Inflammatory macrophage treated with lipopolysaccharide for 4 hours (primary cell): ENCODE measurements around the gene OR4N5.
"Not testable (repeated sequence)": the region's sequence is repeated elsewhere in the genome, so short reads cannot be mapped to it uniquely, and the experiment has no call there.

Experiments
- DNase-seq: peaks from one replicate; pipeline ENCODE4 v3.0.0-alpha.2; 2020

The OR4N5 gene

DNA sequence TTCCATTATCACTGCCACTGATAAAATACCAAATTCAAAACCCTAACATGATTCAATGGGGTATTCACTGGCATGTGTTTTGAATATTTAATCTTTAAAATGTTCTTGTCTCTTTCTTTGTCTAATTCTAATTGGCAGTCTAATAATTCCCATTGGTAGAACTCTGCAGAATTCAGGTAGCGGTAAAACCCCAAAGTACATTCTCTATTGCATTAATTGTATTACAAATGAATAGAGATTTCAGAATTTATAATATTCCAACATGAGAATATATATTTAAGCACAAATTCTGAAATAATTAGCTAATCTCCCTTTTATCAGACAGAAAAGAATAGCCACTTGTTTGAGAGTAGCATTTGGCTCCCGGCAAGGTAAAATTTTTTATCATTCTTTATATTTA is at the start of gene OR4N5:
Gene OR4N5 (plus strand): TSS at position 301 of the 400 bp plus-strand sequence. CDS start 4,916 bp downstream, outside the sequence.
- no peak for DNase-seq

DNA sequence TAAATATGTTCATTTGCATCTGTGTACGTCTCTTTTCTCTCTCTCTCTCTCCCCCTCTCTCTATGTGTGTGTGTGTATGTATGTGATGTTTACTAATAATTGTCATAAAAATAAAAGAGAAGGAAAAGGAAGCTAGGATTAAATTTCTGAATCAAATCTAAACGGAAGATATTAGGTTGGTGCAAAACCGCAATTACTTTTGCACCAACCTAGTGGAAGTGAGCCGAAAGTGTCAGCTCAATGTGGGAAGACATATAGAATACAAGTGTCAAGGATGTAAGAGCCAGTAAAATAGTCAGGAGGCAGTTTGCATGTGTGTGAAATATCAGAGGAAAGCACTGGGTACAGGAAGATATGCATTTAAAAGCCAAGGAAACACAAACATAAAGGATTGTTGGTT is 46.6 kb upstream of the OR4N5 start:
- no peak for DNase-seq

- no peak for DNase-seq
These were observed 45.2 kb upstream of the OR4N5 start for GRCh38 chr14:20093442-20093841.

- not testable (repeated sequence) for DNase-seq
These were observed 39.5 kb upstream of the OR4N5 start for GRCh38 chr14:20098926-20099770.

DNA sequence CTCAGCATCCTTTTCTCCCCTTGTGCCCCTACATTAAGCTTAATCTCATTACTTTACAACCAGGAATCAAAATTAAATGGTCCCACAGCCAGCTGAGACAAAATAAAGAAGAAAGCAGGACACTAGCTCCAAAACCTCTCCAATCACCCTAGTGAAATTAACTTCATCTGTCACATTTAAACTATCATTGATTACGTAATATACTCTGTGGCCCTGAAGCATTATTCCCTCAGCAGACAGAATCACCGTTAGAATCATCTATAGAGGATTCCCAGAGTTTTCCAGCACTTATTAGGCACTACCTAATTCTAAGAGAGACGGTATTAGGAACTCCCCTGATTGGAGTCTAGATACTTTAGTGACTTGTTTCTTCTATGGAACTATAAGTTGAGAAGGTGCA is 28.2 kb upstream of the OR4N5 start, which contains the start of gene OR4K17:
Gene OR4K17 (plus strand): TSS at position 302 of the 400 bp plus-strand sequence. CDS start 6,761 bp downstream, outside the sequence.
- DNase-seq: no peak

GRCh38 chr14:20112321-20112720 is 26.3 kb upstream of the OR4N5 start:
- DNase-seq: no peak

DNA sequence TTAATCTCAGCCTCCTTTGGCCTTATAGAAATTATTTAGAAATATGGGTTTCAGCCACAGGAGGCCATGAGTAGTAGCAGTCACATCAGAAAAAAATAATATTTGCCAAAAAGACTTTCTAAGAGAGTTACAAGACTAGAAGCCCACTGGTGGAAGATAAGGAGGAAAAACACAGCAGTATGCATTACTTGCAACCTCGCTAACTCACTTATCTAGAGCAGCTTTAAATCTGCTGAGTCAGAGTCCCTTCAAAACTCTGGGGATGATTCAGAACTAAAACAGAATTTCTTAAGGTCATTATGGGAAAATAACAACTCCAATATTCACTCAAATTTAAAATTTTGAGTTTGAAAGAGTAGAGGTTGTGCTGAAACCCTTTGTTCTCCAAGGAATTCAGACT is 21.9 kb upstream of the OR4N5 start:
- no peak for DNase-seq

DNA sequence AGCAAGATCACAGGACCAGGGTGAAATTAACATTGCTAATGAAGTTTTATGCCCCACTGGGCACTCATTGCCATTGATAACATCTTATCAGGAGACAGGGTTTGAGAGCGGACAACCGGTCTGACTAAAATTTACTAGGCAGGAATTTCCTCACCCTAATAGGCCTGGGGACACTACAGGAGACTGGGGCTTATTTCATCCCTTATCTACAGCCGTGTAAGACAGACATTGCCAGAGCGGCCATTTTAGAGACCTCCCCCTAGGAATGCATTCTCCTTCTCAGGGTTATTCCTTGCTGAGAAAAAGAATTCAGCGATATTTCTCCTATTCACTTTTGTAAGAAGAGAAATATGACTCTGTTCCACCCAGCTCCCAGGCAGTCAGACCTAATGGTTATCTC is 19.8 kb upstream of the OR4N5 start:
- DNase-seq: no peak

DNA sequence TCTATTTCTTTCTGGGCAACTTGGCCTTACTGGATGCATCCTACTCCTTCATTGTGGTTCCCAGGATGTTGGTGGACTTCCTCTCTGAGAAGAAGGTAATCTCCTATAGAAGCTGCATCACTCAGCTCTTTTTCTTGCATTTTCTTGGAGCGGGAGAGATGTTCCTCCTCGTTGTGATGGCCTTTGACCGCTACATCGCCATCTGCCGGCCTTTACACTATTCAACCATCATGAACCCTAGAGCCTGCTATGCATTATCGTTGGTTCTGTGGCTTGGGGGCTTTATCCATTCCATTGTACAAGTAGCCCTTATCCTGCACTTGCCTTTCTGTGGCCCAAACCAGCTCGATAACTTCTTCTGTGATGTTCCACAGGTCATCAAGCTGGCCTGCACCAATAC is 5.3 kb downstream of the OR4N5 start:
- no peak for DNase-seq

- no peak for DNase-seq
These were observed 6.2 kb downstream of the OR4N5 start for GRCh38 chr14:20144820-20145219.

GRCh38 chr14:20164462-20164861 is 25.8 kb downstream of the OR4N5 start:
- DNase-seq: no peak

- no peak for DNase-seq
These were observed 28.5 kb downstream of the OR4N5 start for GRCh38 chr14:20167091-20167490.

GRCh38 chr14:20169852-20170251 is 31.2 kb downstream of the OR4N5 start:
- not testable (repeated sequence) for DNase-seq

GRCh38 chr14:20174205-20174604 is 35.6 kb downstream of the OR4N5 start:
- not testable (repeated sequence) for DNase-seq

DNA sequence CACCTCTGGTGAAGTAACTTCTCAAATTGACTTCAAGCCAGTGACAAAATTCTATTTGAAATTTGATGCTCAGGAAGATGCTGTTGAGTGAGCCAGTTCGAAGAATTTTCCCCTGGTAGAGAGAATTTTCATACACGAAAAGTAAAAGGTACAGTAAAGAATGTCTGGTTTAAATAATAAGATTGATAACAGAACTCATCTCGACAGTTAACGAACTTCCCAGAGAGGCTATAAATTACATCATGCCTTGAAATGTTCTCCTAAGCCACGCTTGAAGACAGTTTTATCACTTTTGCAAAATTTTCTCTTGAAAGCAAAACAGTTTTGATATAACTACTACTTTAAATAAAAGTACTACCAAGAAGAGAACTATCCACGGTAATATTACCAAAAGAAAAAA is 37.7 kb downstream of the OR4N5 start:
- no peak for DNase-seq

GRCh38 chr14:20177433-20177974 is 38.9 kb downstream of the OR4N5 start:
- no peak for DNase-seq

GRCh38 chr14:20179218-20179617 is 40.6 kb downstream of the OR4N5 start:
- peak; percentile 62 for DNase-seq

DNA sequence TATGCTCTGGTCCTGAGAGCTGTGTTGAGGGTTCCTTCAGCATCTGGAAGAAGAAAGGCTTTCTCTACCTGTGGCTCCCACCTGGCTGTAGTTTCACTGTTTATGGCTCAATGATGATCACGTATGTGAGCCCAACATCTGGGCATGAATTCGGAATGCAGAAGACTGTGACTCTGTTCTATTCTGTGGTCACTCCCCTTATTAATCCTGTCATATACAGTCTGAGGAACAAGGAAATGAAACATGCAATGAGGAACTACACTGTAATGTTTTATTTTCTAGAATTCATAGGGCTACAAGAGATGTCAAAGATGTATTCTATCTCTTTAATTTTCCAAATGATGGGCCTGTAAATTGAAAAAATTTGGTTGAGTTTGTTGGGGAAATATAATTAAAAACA is 41.3 kb downstream of the OR4N5 start:
- DNase-seq: peak; percentile 53

DNA sequence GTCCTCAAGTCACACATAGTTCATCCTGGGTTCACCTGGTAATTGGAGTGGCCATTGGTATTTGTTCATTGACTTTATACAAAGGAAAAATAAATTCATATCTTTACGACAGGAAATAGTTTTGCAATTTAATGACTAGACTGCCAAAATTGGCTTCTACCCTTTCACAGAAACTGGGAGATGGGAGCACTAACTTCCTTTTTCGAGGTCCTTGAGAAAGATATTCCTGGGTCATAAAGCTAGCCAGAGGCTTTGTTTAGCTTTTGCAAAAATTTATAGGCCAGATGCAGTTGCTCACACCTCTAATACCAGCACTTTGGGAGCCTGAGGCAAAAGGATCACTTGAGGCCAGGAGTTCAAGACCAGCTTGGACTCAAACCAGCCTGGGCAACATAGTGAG is 41.9 kb downstream of the OR4N5 start:
- DNase-seq: peak; percentile 41

DNA sequence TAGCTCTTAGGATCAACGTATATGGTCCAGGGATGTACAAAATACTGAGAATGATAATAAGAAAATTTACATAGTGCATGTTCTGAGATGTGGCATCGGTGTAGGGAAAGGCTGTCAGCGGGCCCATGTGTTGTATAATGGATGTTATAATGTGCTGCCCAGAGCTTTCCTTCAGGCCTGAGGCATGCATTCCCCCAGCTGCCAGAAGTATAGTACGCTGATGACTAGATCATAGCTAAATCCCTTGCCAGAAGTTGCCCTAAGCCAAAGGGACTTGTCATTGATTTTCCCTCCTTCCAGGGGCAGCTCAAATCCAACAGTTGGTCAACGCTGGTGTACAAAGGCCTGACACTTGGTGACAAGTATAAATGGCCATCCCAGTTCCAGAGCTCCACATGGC is 45.6 kb downstream of the OR4N5 start:
- DNase-seq: no peak

GRCh38 chr14:20190596-20190995 is 52.0 kb downstream of the OR4N5 start, which contains the start of gene OR11G2:
OR11G2 (plus strand) TSS chr14:20190896; CDS start chr14:20197438, 6,542 bp downstream.
- DNase-seq: no peak

DNA sequence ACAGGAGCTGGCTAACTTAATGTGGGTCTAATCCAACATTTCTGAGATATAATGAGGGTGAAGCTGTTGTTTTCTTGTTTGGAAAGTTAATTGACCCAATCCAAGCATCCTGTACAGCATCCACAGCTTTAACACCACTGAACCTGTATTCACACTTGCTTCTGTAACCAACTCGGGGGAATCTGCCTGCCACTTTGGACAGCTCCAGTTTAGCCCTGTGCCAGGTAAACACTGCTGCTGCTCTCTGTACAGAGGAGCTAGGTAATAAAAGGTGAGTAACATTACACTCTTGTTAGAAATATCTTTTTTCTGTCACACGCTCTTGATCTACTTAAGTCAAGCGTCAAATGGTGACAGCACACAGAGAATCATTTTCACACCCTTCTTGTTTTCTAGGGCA is 52.8 kb downstream of the OR4N5 start:
- DNase-seq: no peak

DNA sequence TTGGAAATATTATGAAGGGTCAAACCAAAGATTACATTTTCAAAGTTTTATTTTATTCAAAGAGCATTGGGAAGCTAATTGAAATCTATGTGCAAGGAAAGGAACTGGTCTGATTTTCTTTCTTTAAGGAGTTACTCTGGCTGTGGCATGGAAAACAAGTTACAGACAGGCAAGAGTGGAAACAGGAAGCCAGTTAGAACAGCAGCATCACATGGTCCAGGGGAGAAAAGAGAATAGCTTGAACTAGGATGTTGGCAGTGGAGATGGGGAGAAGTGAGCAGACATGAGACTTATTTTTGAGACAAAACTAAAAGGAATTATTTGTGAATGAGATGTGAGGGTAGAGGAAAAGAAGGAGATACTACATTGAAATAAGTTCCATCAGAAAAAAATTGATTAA is 55.5 kb downstream of the OR4N5 start:
- DNase-seq: no peak
